IPS DF 6.9 (cell line): ENCODE data around the gene MYO1E.

Experiments used
- DNase-seq: peaks from one replicate; pipeline ENCODE4 v3.0.0-alpha.2; 2013; ENCODE audit warnings: low read depth, low spot score
- H3K27ac ChIP-seq: one replicate; pipeline ENCODE4 v1.5.1; 2013; ENCODE audit warnings: low read length, control low read depth
- H3K27me3 ChIP-seq: 2 replicates; pipeline ENCODE4 v1.6.1; 2013; ENCODE audit warnings: mild to moderate bottlenecking, low read length; ENCODE audit not compliant: control insufficient read depth, insufficient read depth
- H3K36me3 ChIP-seq: 2 replicates; pipeline ENCODE4 v1.6.1; 2013; ENCODE audit warnings: low read length; ENCODE audit not compliant: control insufficient read depth, insufficient read depth
- H3K4me1 ChIP-seq: 2 replicates; pipeline ENCODE4 v1.6.1; 2013; ENCODE audit warnings: low read length; ENCODE audit not compliant: control insufficient read depth, insufficient read depth
- H3K4me3 ChIP-seq: 2 replicates; pipeline ENCODE4 v1.5.1; 2013; ENCODE audit warnings: mild to moderate bottlenecking, low read length
- H3K9me3 ChIP-seq: 2 replicates; pipeline ENCODE4 v1.6.1; 2013; ENCODE audit warnings: low read length, inconsistent platforms; ENCODE audit not compliant: control insufficient read depth, insufficient read depth
- WGBS: extraction: QIAGEN DNeasy Blood & Tissue Kit; methylation state at CpG from one replicate; pipeline ENCODE4 v1.1.7; 2013; ENCODE audit warnings: mixed read lengths, missing lambda C conversion rate; ENCODE audit not compliant: insufficient read length, insufficient coverage; 5-methylcytosine and 5-hydroxymethylcytosine counted together

The MYO1E gene

DNA sequence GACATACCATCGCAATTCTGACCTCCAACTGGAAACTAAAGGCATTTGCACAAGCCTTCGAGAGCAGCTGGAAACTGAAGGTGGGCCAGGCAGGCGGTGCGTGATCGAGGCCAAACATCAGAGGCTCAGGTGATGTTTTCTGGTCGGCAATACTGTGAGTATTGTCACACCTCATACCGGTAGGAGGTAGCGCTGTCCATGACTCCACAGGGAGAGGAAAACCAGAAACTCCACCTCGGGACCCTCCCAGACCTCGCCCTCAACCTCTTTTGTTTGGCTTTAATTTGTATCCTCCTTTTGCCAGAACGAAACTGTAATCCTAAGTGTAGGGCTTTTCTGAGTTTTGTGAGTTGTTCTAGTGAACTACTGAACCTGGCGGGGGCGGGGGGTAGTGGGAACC, 122.4 kb downstream of the MYO1E start:
- WGBS: no CpG with 5 or more reads among the region's 13 CpGs
- Histone ChIP-seq H3K4me3 (no peak overlapping the region), H3K9me3 (no peaks in the 10 kb centered on the region), H3K27ac (no peak overlapping the region), H3K27me3 (no peaks in the 10 kb centered on the region), H3K36me3 (no peaks in the 10 kb centered on the region), H3K4me1 (no peaks in the 10 kb centered on the region)
- no peak for DNase-seq

DNA sequence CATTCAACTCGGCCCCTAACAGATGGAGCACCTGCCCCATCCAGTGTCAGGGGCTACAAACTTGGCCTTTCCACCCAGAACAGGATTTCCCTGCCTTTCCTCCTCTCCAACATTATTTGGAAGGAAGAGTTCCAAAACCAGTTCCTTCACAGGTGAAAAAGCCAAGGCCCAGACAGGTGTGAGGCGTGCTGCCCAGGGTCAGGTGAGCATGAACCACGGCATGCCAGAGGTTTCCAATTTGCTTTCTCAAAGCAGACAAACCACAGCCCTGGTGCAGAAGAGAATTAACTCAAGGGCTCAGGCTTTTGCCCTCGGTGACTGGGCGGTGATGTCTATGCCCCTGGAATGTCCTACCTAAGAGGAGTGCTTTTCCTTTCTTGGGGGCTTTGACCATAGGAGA, 122.9 kb downstream of the MYO1E start:
- no peak for DNase-seq
- Histone ChIP-seq H3K27me3 (no peaks in the 10 kb centered on the region), H3K4me1 (no peaks in the 10 kb centered on the region), H3K4me3 (no peak overlapping the region), H3K36me3 (no peaks in the 10 kb centered on the region), H3K9me3 (no peaks in the 10 kb centered on the region), H3K27ac (no peak overlapping the region)
- no CpG with 5 or more reads among the region's 5 CpGs for WGBS

DNA sequence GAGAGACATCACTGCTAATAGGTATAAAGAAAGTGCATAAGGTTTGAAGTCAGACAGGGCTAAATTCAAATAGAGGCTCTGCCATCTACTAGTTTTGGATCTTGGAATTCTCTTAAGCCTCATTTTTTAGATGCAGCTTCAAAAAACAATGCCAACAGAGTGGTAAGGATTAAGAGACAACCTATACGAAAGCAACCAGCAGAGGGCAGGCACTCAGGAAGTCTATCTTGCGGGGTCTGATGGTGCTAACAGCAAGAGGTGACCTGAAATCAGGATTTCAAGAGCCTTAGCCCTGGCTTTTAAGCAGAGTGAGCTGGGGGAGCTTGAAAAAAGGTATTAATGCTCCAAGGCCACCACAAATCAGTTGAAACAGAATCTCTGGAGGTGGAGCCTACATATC, 125.3 kb downstream of the MYO1E start:
- Histone ChIP-seq H3K27ac (no peak overlapping the region), H3K9me3 (no peaks in the 10 kb centered on the region), H3K4me1 (no peaks in the 10 kb centered on the region), H3K27me3 (no peaks in the 10 kb centered on the region), H3K4me3 (no peak overlapping the region), H3K36me3 (no peaks in the 10 kb centered on the region)
- WGBS: no CpG with 5 or more reads among the region's 2 CpGs
- DNase-seq: peak; percentile 37

DNA sequence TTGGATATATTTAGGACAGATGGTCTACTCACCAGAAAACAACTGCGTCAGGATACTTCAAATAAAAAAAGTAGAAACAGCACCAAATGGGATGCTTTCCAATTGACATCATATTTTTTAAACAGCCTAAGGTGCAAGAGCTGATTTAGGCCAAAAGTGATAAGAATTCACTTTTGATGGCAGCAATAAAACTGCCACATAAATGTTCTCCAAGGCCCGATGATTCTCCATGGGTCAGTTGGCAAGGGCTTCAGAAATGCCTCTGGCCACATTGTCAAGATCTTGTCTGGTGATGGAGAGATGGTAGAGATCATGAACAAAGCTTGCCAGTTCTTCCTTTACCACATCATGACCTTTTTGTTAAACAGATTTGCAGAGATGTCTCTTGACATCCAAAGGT, 127.1 kb downstream of the MYO1E start:
- H3K36me3 ChIP-seq: no peaks in the 10 kb centered on the region
- H3K27me3 ChIP-seq: no peaks in the 10 kb centered on the region
- no peak for DNase-seq
- no peaks in the 10 kb centered on the region for H3K9me3 ChIP-seq
- H3K4me3 ChIP-seq: no peak overlapping the region
- no peak overlapping the region for H3K27ac ChIP-seq
- no peaks in the 10 kb centered on the region; the same call in 1 of the 2 replicates for H3K4me1 ChIP-seq
- WGBS: no CpG with 5 or more reads among the region's 2 CpGs

- Histone ChIP-seq H3K4me3 (no peak overlapping the region), H3K9me3 (no peaks in the 10 kb centered on the region), H3K4me1 (no peaks in the 10 kb centered on the region; the same call in 1 of the 2 replicates), H3K27me3 (no peaks in the 10 kb centered on the region), H3K36me3 (no peaks in the 10 kb centered on the region), H3K27ac (no peak overlapping the region)
- WGBS: no CpG with 5 or more reads among the region's 3 CpGs
- DNase-seq: no peak
Observed at GRCh38 chr15:59244337-59244736, 128.3 kb downstream of the MYO1E start.

DNA sequence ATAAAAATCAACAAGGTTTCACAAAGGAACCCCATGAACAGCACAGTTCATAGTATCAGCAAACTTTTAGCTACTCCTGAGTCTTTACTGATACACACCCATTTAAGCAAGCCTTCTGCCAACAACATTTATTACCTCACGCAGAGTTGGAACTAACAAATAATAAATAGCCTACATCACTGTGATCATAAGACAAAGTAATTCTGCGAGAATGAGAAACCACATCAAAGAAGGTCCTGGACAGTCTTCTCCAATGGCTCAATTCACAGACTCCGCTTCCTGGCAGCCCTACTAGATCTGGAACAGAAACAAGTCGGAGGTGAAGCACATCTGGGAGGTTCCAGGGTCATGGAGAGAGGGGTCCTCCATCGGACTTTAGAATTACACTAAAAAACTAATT, 129.0 kb downstream of the MYO1E start:
- Histone ChIP-seq H3K4me1 (no peaks in the 10 kb centered on the region; the same call in 1 of the 2 replicates), H3K27me3 (no peaks in the 10 kb centered on the region), H3K27ac (no peak overlapping the region), H3K9me3 (no peaks in the 10 kb centered on the region), H3K36me3 (no peaks in the 10 kb centered on the region), H3K4me3 (no peak overlapping the region)
- DNase-seq: no peak
- WGBS: no CpG with 5 or more reads among the region's 5 CpGs

DNA sequence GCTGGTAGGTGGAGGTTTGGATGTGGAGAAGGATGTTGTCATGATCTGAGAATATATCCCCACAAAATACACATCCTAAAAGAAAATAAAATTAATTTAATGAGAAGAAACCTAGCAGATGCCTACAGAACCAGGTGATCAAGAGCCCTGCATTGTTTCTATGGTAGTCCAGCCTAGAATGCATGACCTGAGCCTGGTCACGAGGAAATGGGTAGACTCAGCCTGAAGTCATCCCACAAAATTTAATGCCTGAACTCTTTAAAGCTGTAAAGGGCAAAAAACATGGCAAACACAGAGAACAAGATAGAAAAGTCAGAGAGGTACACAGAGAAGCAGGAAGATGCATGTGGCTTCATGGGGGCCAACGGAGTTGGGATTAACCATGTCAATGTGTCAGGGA, 130.0 kb downstream of the MYO1E start:
- H3K9me3 ChIP-seq: no peaks in the 10 kb centered on the region
- H3K36me3 ChIP-seq: no peaks in the 10 kb centered on the region
- no peak overlapping the region for H3K4me3 ChIP-seq
- no peaks in the 10 kb centered on the region for H3K27me3 ChIP-seq
- H3K4me1 ChIP-seq: no peaks in the 10 kb centered on the region; the same call in 1 of the 2 replicates
- H3K27ac ChIP-seq: no peak overlapping the region
- no CpG with 5 or more reads among the region's 2 CpGs for whole genome bisulfite sequencing
- no peak for DNase-seq

DNA sequence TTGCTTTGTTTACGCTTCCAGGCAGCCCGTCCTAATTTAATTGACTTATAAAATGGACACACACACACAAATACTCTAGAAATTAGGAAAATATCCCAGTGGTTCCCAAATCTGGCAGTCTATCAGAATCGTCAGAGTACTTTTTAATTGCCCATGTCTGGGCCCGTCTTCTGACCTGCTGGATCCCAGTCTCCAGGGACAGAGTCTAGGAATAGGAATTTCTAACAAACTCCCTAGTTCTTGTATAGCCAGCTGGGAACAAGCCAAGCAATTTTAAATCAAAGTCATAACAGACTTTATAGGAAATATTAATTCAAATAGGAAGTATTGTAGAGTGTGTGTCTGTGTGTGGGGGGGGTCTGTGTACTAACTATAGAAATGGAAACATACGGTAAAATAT, 132.6 kb downstream of the MYO1E start:
- WGBS: no CpG with 5 or more reads among the region's 5 CpGs
- H3K4me1 ChIP-seq: no peaks in the 10 kb centered on the region; the same call in 1 of the 2 replicates
- DNase-seq: no peak
- no peaks in the 10 kb centered on the region for H3K27me3 ChIP-seq
- H3K4me3 ChIP-seq: no peak overlapping the region
- no peak overlapping the region for H3K27ac ChIP-seq
- H3K36me3 ChIP-seq: no peaks in the 10 kb centered on the region
- H3K9me3 ChIP-seq: no peaks in the 10 kb centered on the region

- no peaks in the 10 kb centered on the region for H3K27me3 ChIP-seq
- no peaks in the 10 kb centered on the region; the same call in 1 of the 2 replicates for H3K4me1 ChIP-seq
- H3K4me3 ChIP-seq: no peak overlapping the region
- H3K36me3 ChIP-seq: no peaks in the 10 kb centered on the region
- no peaks in the 10 kb centered on the region for H3K9me3 ChIP-seq
- H3K27ac ChIP-seq: no peak overlapping the region
- no peak for DNase-seq
- WGBS: no CpG with 5 or more reads among the region's 5 CpGs
Observed at GRCh38 chr15:59237924-59238331, 134.7 kb downstream of the MYO1E start.

DNA sequence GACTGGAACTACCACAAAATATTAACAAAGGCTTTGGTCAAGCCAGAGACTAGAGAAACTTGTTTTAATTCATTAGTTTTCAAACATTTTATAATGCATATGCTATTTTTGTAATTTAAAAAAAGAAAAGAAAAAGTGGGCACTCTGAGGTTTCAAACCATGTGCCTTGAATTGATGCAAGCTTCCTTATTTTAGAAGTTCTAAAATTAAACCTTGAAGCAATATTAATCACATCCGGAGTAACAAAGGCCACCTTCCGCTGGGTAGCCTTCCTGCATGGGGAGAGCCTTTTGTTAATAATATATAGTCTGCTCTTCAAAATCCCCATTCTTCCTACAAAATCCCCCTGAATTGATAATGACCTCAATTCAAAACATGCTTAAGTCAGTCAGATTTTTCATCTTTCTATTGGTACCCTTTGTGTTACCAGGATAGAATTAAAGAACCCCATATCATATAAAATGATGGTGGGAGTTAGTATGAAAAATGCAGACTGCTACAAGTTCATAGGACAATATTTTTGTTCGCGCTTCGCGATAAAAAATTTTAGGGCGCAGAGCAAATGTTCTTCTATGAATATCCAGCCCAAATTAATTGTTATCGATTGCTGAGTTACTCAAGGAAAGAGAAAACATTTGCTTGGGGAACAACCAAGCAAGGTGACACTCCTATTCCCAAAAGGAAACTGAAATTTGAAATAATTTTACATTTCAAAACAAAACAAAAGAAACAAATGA, 135.4 kb downstream of the MYO1E start:
- Histone ChIP-seq H3K4me1 (no peaks in the 10 kb centered on the region; the same call in 1 of the 2 replicates), H3K4me3 (no peak overlapping the region), H3K9me3 (no peaks in the 10 kb centered on the region), H3K27ac (no peak overlapping the region), H3K36me3 (no peaks in the 10 kb centered on the region), H3K27me3 (no peaks in the 10 kb centered on the region)
- DNase-seq: no peak
- WGBS: no CpG with 5 or more reads among the region's 8 CpGs

GRCh38 chr15:59236394-59236793, 136.3 kb downstream of the MYO1E start:
- Histone ChIP-seq H3K4me3 (no peak overlapping the region), H3K27me3 (no peaks in the 10 kb centered on the region), H3K4me1 (no peaks in the 10 kb centered on the region; the same call in 1 of the 2 replicates), H3K9me3 (no peaks in the 10 kb centered on the region), H3K27ac (no peak overlapping the region), H3K36me3 (no peaks in the 10 kb centered on the region)
- no peak for DNase-seq
- no CpG with 5 or more reads among the region's 1 CpG for WGBS
